Measurements from ENCODE around the gene CTDSP2.
A peak's percentile ranks its signal among the peaks of the same experiment; 100 is the strongest.
"Not testable (repeated sequence)": the region's sequence is repeated elsewhere in the genome, so short reads cannot be mapped to it uniquely, and the experiment has no call there.

CTDSP2 gene

GRCh38 chr12:57832966-57833365 lies 13.6 kb downstream of the CTDSP2 start:
- DNase-seq: no peak

- no peak for DNase-seq
These were observed 16.1 kb downstream of the CTDSP2 start for GRCh38 chr12:57830393-57830792.

GRCh38 chr12:57829025-57829777 lies 17.3 kb downstream of the CTDSP2 start:
- no peak for DNase-seq

GRCh38 chr12:57826966-57827365 lies 19.6 kb downstream of the CTDSP2 start:
- DNase-seq: no peak

GRCh38 chr12:57826400-57826799 lies 20.1 kb downstream of the CTDSP2 start:
- DNase-seq: no peak

- DNase-seq: no peak
These were observed 21.1 kb downstream of the CTDSP2 start for GRCh38 chr12:57825451-57825850.

GRCh38 chr12:57823908-57824640 lies 22.5 kb downstream of the CTDSP2 start:
- no peak for DNase-seq

GRCh38 chr12:57823131-57823907 lies 23.2 kb downstream of the CTDSP2 start:
- no peak for DNase-seq

GRCh38 chr12:57822392-57823130 lies 24.0 kb downstream of the CTDSP2 start:
- no peak for DNase-seq

GRCh38 chr12:57821474-57822214 lies 24.9 kb downstream of the CTDSP2 start:
- DNase-seq: no peak

- DNase-seq: not testable (repeated sequence)
These were observed 25.5 kb downstream of the CTDSP2 start for GRCh38 chr12:57821015-57821414.

GRCh38 chr12:57820119-57820518 lies 26.4 kb downstream of the CTDSP2 start:
- DNase-seq: not testable (repeated sequence)

- DNase-seq: not testable (repeated sequence)
These were observed 28.6 kb downstream of the CTDSP2 start for GRCh38 chr12:57817990-57818331.

- DNase-seq: no peak
These were observed 29.1 kb downstream of the CTDSP2 start for GRCh38 chr12:57817261-57817989.

- DNase-seq: no peak
These were observed 29.7 kb downstream of the CTDSP2 start for GRCh38 chr12:57816855-57817151.

GRCh38 chr12:57816001-57816854 lies 30.3 kb downstream of the CTDSP2 start:
- DNase-seq: no peak

GRCh38 chr12:57815177-57816000 lies 31.1 kb downstream of the CTDSP2 start:
- peak; percentile 56 for DNase-seq

GRCh38 chr12:57813971-57814772 lies 32.4 kb downstream of the CTDSP2 start:
- DNase-seq: no peak
